Skin epidermis (tissue), 12 donors: Measurements from ENCODE around the gene NHERF2.
A peak's percentile ranks its signal among the peaks of the same experiment; 100 is the strongest.

Source experiments
- H3K27ac ChIP-seq, 21 experiments: fragments of 200-600 bp; sonication (generic) in 11 of 21; one replicate each; pipeline ENCODE4 v1.5.0; 2020; ENCODE audit warnings: mild to moderate bottlenecking in 3 of 21, inconsistent platforms in 2 of 21, moderate library complexity in 2 of 21
- H3K4me3 ChIP-seq, 7 experiments: fragments of 200-600 bp; sonication (generic) in 2 of 7; one replicate each; pipeline ENCODE4 v1.5.0; 2020; ENCODE audit warnings: inconsistent platforms in 2 of 7, mild to moderate bottlenecking in 2 of 7, moderate library complexity in 1 of 7

Gene NHERF2

GRCh38 chr16:2035431-2036199 lies 8.9 kb downstream of the NHERF2 start:
- peak overlapping the region in 1 of 7 experiments; percentile 6 for H3K4me3 ChIP-seq

GRCh38 chr16:2036200-2036966 lies 9.7 kb downstream of the NHERF2 start:
- peak overlapping the region in 20 of 21 experiments; percentile 37 to 91 (median 68) for H3K27ac ChIP-seq
- peak overlapping the region in 1 of 7 experiments; percentile 6 for H3K4me3 ChIP-seq

More at GRCh38 chr16:2035431-2036199, 8.9 kb downstream of the NHERF2 start:
- H3K27ac ChIP-seq: peak overlapping the region in 20 of 21 experiments; percentile 37 to 91 (median 68)

- H3K4me3 ChIP-seq: no peak overlapping the region
- H3K27ac ChIP-seq: peak overlapping the region in 6 of 21 experiments; percentile 11 to 91 (median 64)
Observed at GRCh38 chr16:2037115-2037514, 10.4 kb downstream of the NHERF2 start.

- H3K4me3 ChIP-seq: no peak overlapping the region
- H3K27ac ChIP-seq: peak overlapping the region in 17 of 21 experiments; percentile 22 to 83 (median 62)
Observed at GRCh38 chr16:2037647-2038381, 11.1 kb downstream of the NHERF2 start.

- Histone ChIP-seq H3K4me3 (no peak overlapping the region), H3K27ac (peak overlapping the region in 18 of 21 experiments; percentile 0 to 83 (median 58))
Observed at GRCh38 chr16:2038382-2039231, 11.9 kb downstream of the NHERF2 start.

- Histone ChIP-seq H3K27ac (peak overlapping the region in 18 of 21 experiments; percentile 7 to 83 (median 58)), H3K4me3 (no peak overlapping the region)
Observed at GRCh38 chr16:2039274-2040031, 12.8 kb downstream of the NHERF2 start.

GRCh38 chr16:2040041-2040786 lies 13.5 kb downstream of the NHERF2 start:
- Histone ChIP-seq H3K27ac (peak overlapping the region in 18 of 21 experiments; percentile 7 to 83 (median 46)), H3K4me3 (no peak overlapping the region)

- Histone ChIP-seq H3K4me3 (no peak overlapping the region), H3K27ac (peak overlapping the region in 5 of 21 experiments; percentile 9 to 81 (median 66))
Observed at GRCh38 chr16:2040787-2041522, 14.3 kb downstream of the NHERF2 start.

- Histone ChIP-seq H3K4me3 (no peak overlapping the region), H3K27ac (peak overlapping the region in 3 of 21 experiments; percentile 12 to 49 (median 47))
Observed at GRCh38 chr16:2042171-2042985, 15.7 kb downstream of the NHERF2 start.

- Histone ChIP-seq H3K27ac (peak overlapping the region in 2 of 21 experiments; percentile 28 to 41), H3K4me3 (no peak overlapping the region)
Observed at GRCh38 chr16:2042986-2043666, 16.4 kb downstream of the NHERF2 start.

- peak overlapping the region in 7 of 21 experiments; percentile 7 to 41 (median 28) for H3K27ac ChIP-seq
Observed at GRCh38 chr16:2043667-2044451, 17.2 kb downstream of the NHERF2 start.

GRCh38 chr16:2044541-2044940 lies 17.8 kb downstream of the NHERF2 start:
- Histone ChIP-seq H3K4me3 (no peak overlapping the region), H3K27ac (peak overlapping the region in 6 of 21 experiments; percentile 7 to 29 (median 24))

More at GRCh38 chr16:2043667-2044451, 17.2 kb downstream of the NHERF2 start:
- H3K4me3 ChIP-seq: no peak overlapping the region

- peak overlapping the region in 1 of 7 experiments; percentile 92 for H3K4me3 ChIP-seq
- H3K27ac ChIP-seq: peak overlapping the region in 6 of 21 experiments; percentile 11 to 88 (median 75)
Observed at GRCh38 chr16:2045965-2046892, 19.5 kb downstream of the NHERF2 start.
